Activated B cell treated with CpG ODN at 0.5 μM for 24 hours (primary cell): ENCODE results near the gene FOXP1. TPM values are rescaled to one million over a fixed set of nuclear protein-coding genes. Genes with fewer than 3 reads are reported as not detected.

Experiments used
- ATAC-seq: fragments of 200-7000 bp; cut with Tn5 transposase; one replicate; pipeline ENCODE4 v1.10.0; 2021; ENCODE audit warnings: low read depth, mild to moderate bottlenecking, moderate library complexity
- CTCF ChIA-PET: fragments of 350-600 bp; sonication (Branson Sonifier 250); formaldehyde crosslinking; loops from one replicate; lab custom pipeline; 2021; ENCODE audit warnings: antibody characterized with exemption; lab: Charles Lee
- POLR2A ChIA-PET: fragments of 350-600 bp; sonication (Branson Sonifier 250); formaldehyde crosslinking; loops from one replicate; lab custom pipeline; 2021; ENCODE audit warnings: antibody characterized with exemption; lab: Charles Lee
- DNase-seq: peaks from one replicate; pipeline ENCODE4 v3.0.0; 2022
- H3K27ac Mint-ChIP-seq: one replicate; pipeline ENCODE4 v1.8.0; 2020; ENCODE audit warnings: mixed read lengths
- H3K27me3 Mint-ChIP-seq: one replicate; pipeline ENCODE4 v1.8.0; 2021; ENCODE audit warnings: mixed read lengths
- H3K36me3 Mint-ChIP-seq: one replicate; pipeline ENCODE4 v1.8.0; 2021; ENCODE audit warnings: low read depth, mixed read lengths
- H3K4me1 Mint-ChIP-seq: one replicate; pipeline ENCODE4 v1.8.0; 2021; ENCODE audit warnings: mixed read lengths
- H3K4me3 Mint-ChIP-seq: one replicate; pipeline ENCODE4 v1.8.0; 2020; ENCODE audit warnings: mild to moderate bottlenecking, mixed read lengths
- H3K9me3 Mint-ChIP-seq: one replicate; pipeline ENCODE4 v1.8.0; 2020; ENCODE audit warnings: mixed read lengths
- CTCF ChIP-seq: fragments of 200-600 bp; IDR thresholded peaks from one replicate; pipeline ENCODE4 v1.8.0; 2022; ENCODE audit warnings: antibody characterized with exemption, mild to moderate bottlenecking
- intact Hi-C: fragments of 100-400 bp; cut with micrococcal nuclease; formaldehyde crosslinking; loops from one replicate; pipeline ENCODE4 v1.15.1; 2024
- total RNA-seq: library from RNA; stranded (reverse); gene quantifications from 2 replicates; pipeline ENCODE4 v1.2.3, GENCODE V29; 2022

Gene FOXP1
- total RNA-seq, 1 donor from 2014 or later = 563 TPM

GRCh38 chr3:71520161-71521020 lies 63.1 kb downstream of the FOXP1 start:
- no peaks in the 10 kb centered on the region for H3K9me3 Mint-ChIP-seq
- ATAC-seq = no peak
- H3K27me3 Mint-ChIP-seq = no peaks in the 10 kb centered on the region
- no peak overlapping the region for H3K4me3 Mint-ChIP-seq
- no peak for TF ChIP-seq CTCF
- no peak for DNase-seq
- POLR2A ChIA-PET = interaction anchor here (1.4 kb wide), 1 partner anchor 22 kb away, joined by 3 read pairs; no protein-coding TSS in a partner anchor
- intact Hi-C loops = no loop called here
- H3K27ac Mint-ChIP-seq = peak overlapping the region; percentile 5
- CTCF ChIA-PET = no interaction called here
- H3K4me1 Mint-ChIP-seq = peaks cover 42% of the 10 kb centered on the region
- peaks cover 17% of the 10 kb centered on the region for H3K36me3 Mint-ChIP-seq

GRCh38 chr3:71518089-71518488 lies 65.4 kb downstream of the FOXP1 start:
- Mint-ChIP-seq H3K4me3 (no peak overlapping the region), H3K27me3 (no peaks in the 10 kb centered on the region), H3K27ac (no peak overlapping the region), H3K4me1 (peaks cover 42% of the 10 kb centered on the region), H3K36me3 (peaks cover 17% of the 10 kb centered on the region), H3K9me3 (no peaks in the 10 kb centered on the region)
- intact Hi-C loops = no loop called here
- POLR2A ChIA-PET = no interaction called here
- no peak for TF ChIP-seq CTCF
- CTCF ChIA-PET = interaction anchor here (0.9 to 1.2 kb wide), 2 partner anchors 14 to 69 kb away, joined by 3 read pairs; no protein-coding TSS in a partner anchor
- ATAC-seq (no peak), DNase-seq (no peak)

GRCh38 chr3:71517271-71517791 lies 66.2 kb downstream of the FOXP1 start:
- no peak overlapping the region for H3K27ac Mint-ChIP-seq
- peaks cover 13% of the 10 kb centered on the region for H3K36me3 Mint-ChIP-seq
- no peak for TF ChIP-seq CTCF
- intact Hi-C loops = no loop called here
- H3K9me3 Mint-ChIP-seq = no peaks in the 10 kb centered on the region
- ChIA-PET CTCF (interaction anchor here (0.9 to 1.2 kb wide), 2 partner anchors 14 to 70 kb away, joined by 3 read pairs; no protein-coding TSS in a partner anchor), POLR2A (interaction anchor here (0.5 to 1.4 kb wide), 3 partner anchors 31 to 220 kb away, joined by 3 to 5 read pairs (median 4); no protein-coding TSS in a partner anchor)
- peaks cover 36% of the 10 kb centered on the region for H3K4me1 Mint-ChIP-seq
- no peak for DNase-seq
- H3K27me3 Mint-ChIP-seq = no peaks in the 10 kb centered on the region
- H3K4me3 Mint-ChIP-seq = no peak overlapping the region
- ATAC-seq = no peak

GRCh38 chr3:71515636-71516365 lies 67.7 kb downstream of the FOXP1 start:
- Mint-ChIP-seq H3K9me3 (no peaks in the 10 kb centered on the region), H3K27me3 (no peaks in the 10 kb centered on the region), H3K4me1 (peaks cover 27% of the 10 kb centered on the region), H3K4me3 (no peak overlapping the region), H3K27ac (no peak overlapping the region), H3K36me3 (peaks cover 13% of the 10 kb centered on the region)
- ChIA-PET POLR2A (interaction anchor here (0.6 kb wide), 1 partner anchor 97 kb away, joined by 7 read pairs; no protein-coding TSS in a partner anchor), CTCF (interaction anchor here (0.6 to 1.1 kb wide), 2 partner anchors 21 to 357 kb away, joined by 3 to 4 read pairs; no protein-coding TSS in a partner anchor)
- TF ChIP-seq CTCF = no peak
- intact Hi-C loops = no loop called here
- ATAC-seq = no peak
- DNase-seq = no peak
